H7 (cell line): ENCODE results near the gene UNKL. TPM values are rescaled to one million over a fixed set of nuclear protein-coding genes. Genes with fewer than 3 reads are reported as not detected.

Experiments used
- DNase-seq: peaks from one replicate; pipeline ENCODE4 v3.0.0; 2012
- H3K27me3 ChIP-seq: 2 replicates; pipeline ENCODE4 v1.6.0; 2011; ENCODE audit warnings: mild to moderate bottlenecking, low read length; ENCODE audit not compliant: control insufficient read depth, insufficient read depth
- H3K36me3 ChIP-seq: replicated peaks from 2 replicates; pipeline ENCODE4 v1.5.1; 2011; ENCODE audit warnings: low read length; ENCODE audit not compliant: control insufficient read depth, insufficient read depth
- H3K4me3 ChIP-seq: 2 replicates; pipeline ENCODE4 v1.5.1; 2011; ENCODE audit warnings: low read depth, mild to moderate bottlenecking, control low read depth, low read length, moderate library complexity; ENCODE audit not compliant: insufficient read depth
- total RNA-seq: library from RNA; depleted of rRNA; stranded (reverse); fragments of >200 nt; shearing (Covaris generic); gene quantifications from 2 replicates; pipeline ENCODE4 v1.2.3, GENCODE V29; 2014

Gene UNKL
- total RNA-seq, 1 experiment from 2014 or later = 22.0 TPM

DNA sequence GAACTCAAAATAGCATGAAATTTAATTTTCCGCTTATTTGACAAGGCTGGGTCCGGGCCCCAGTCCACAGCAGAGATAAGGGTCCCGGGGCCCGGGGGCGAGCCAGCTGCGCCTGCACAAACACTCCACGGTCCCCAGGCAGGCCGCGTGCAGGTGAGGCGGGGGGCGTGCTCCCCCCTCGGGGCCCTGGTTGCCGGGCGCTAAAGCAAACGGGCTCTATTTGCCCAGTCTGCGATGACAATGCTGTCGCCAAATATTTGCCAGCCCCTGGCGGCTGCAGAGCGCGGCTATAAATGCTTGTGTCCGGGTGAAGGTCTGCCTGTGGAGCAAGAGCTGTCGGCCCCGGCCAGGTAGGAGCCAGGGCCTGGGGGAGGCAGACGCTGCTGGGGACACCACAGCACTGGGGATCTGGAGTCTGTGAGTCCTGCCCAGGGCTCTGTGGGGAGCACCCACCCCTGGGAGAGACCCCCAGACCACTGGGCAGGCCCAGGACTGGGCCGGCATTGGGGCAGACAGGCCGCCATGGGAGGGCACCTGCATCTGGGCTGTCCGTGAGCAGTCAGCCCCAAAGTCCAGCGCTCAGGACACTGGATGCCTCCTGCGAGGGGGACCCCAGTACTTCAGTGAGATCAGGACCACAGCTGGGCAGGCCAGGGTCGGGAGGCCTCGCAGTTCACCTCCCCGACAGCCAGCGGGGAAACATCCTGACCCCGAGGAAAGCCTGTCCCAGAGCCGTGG, 16.4 kb upstream of the UNKL start, which contains the start of gene PERCC1:
Gene PERCC1 (plus strand): TSS at position 320 of the 738 bp plus-strand sequence. CDS start 1,516 bp downstream, outside the sequence.
- Histone ChIP-seq H3K27me3 (no peaks in the 10 kb centered on the region), H3K36me3 (no peaks in the 10 kb centered on the region), H3K4me3 (no peak within 1 kb of the TSS)
- peak; percentile 74 for DNase-seq

DNA sequence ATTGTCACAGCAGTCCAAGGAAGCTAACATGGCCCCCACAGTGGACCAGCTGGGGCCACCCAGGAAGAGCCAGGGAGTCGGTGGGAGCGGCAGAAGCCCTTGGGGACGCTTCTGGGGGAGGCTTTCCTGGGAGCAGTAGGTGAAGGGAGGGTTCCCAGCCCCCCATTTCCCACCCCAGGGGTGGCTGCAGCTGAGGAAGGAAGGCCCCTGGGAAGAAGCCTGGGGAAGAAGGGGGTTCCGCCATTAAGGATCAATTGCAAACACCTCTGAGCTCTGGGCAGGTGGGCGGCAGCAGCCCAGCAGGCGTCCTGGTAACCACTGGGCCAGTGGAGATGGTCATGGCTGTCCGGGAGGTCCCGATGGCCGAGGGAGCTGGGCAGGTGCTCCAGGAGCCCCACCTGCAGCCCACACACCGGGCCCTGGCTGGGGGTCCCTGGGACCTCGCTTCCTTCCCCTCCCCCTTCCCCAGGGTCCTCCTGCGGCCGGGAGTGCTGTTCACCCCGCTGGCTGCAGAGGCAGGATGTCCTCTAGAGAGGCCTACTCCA, 15.8 kb upstream of the UNKL start:
- Histone ChIP-seq H3K36me3 (no peaks in the 10 kb centered on the region), H3K27me3 (no peaks in the 10 kb centered on the region), H3K4me3 (no peak overlapping the region)
- no peak for DNase-seq

DNA sequence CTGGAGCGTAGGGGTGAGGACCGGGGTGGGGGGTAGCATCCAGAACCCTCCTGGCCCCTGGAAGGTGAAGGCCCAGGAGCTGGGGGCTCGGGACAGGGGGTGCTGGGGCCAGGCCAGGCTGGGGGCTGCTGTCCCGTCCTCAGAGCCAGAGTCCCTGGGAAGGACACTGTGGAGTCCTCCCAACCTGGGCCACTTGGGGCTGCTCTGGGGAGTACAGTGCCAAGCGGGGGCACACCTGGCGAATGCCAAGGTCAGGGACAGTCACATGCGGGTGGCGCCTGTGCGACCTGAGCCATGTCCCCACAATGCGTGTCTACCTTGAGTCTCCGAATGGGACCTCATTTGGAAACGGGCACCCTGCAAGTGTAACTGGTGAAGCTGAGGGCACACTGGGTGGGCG, 15.1 kb upstream of the UNKL start:
- DNase-seq = peak; percentile 48
- Histone ChIP-seq H3K27me3 (no peaks in the 10 kb centered on the region), H3K36me3 (no peaks in the 10 kb centered on the region), H3K4me3 (no peak overlapping the region)

DNA sequence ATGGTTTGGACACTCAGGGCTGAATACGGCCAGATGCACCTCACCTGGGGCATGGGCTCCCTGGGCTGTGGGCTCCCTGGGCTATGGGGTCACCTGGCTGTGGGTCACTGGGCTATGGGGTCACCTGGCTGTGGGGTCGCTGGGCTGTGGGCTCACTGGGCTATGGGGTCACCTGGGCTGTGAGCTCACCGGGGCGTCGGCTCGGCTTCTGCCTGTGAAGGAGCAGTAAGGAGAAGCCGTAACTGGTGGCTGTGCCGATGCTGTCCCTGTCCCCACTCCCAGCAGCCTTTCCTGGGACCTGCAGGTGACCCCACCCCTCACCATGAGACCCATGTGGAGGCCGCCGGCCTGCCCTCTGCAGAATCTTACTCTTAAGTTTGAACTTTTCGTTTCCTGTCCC, 14.5 kb upstream of the UNKL start:
- Histone ChIP-seq H3K36me3 (no peaks in the 10 kb centered on the region), H3K4me3 (no peak overlapping the region), H3K27me3 (no peaks in the 10 kb centered on the region)
- no peak for DNase-seq

DNA sequence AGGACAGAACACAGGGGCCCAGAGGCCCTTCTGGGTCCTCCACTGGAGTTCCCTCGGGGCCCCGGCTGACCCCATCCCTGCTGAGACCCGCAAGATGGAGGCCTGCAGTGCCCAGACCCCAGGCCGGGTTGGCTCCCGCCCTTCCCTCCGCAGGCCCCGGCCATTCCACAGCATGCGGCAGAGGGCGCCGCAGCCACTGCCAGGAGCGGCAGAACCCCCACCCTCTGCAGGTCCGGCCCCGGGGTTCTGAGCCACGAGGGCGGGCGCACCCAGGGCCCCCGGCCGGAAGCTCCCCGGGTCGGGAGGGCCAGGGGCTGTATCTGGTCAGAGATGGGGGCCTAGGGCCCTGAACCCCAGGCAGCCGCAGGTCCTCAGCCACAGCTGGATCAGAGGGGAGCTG, 14.0 kb upstream of the UNKL start:
- H3K36me3 ChIP-seq = no peaks in the 10 kb centered on the region
- H3K27me3 ChIP-seq = no peaks in the 10 kb centered on the region
- peak; percentile 98 for DNase-seq
- no peak overlapping the region for H3K4me3 ChIP-seq

DNA sequence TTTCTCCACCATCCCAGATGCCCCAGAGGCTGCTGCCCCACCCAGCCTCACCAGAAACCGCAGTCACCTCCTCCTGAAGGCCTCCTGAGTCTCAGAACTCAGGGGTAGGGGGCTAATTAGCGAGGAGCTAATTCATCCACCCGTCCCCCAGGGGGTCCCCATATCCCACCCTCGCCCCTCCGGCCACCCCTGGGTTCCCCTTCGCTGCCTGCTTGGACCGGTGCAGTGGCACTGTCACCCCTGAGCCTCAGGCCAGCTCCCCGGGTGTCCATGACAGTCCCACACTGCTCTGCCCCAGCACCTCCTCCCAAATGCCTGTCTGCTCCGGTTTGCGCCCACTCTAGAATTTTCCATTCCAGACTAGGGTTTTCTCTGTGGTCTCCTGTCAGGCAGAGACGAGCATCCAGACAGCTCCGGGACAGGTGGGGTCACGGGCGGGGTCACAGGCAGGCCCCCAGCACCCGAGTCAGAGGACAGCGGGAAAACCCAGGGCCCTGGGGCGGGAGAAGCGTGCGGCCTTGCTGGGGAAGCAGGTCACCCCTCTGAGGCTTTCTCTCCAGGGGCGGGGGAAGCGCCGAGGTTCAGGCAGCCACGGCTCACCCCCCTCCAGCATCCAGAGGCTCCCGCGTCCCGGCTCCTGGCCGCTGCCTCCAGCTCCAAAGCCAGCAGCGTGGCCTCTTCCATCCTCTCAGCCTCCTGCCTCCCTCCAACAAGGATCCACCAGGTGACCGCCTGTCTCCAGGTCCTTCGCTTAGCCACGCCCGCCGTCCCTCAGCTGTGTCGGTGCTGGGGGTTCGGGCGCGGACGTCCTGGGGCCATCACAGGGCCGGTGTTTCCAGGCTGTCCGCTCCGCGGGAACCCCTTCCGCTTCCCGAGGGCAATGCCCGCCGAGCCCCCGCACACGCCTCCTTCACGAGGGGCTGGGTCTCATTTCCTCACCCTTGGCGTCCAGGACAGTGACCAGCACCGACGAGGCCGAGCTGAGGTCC, 13.3 kb upstream of the UNKL start:
- Histone ChIP-seq H3K27me3 (no peaks in the 10 kb centered on the region), H3K4me3 (no peak overlapping the region), H3K36me3 (no peaks in the 10 kb centered on the region)
- peak; percentile 73 for DNase-seq

DNA sequence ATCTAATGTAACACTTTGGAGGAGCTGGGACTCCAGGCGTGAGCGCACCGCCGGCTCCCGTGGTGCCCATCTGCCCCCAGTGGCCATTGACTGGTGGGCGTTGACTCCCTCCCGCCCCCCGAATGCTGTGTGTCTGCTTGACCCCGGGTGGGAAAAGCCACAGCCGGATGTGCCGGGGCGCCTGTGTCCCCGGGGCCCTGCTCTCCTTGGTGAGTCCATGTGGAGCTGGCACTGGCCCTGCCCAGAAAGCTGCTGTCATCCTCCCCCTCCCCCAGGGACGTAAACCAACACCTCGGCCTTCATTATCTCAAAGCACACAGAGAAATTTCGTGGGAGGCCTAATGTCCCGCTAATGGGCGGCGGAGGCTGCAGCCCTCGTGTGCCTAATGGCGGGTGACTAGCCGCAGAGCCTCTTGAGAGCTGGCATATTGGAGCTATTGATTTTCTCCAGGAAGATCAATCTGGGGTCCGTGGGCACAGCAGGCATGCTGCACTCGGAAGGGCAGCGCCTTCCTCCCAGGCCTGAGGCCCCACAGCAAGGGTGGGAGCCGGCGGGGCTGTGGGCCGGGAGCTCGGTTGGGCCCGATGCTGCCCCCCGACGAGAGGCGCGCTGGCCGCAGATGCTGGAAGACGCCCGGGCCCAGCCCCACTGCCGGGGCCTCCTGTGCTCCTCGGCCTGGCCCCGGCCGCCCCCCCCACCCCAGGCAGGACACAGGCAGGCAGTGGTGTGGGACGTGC, 12.4 kb upstream of the UNKL start:
- Histone ChIP-seq H3K36me3 (no peaks in the 10 kb centered on the region), H3K4me3 (no peak overlapping the region), H3K27me3 (no peaks in the 10 kb centered on the region)
- DNase-seq = peak; percentile 87

DNA sequence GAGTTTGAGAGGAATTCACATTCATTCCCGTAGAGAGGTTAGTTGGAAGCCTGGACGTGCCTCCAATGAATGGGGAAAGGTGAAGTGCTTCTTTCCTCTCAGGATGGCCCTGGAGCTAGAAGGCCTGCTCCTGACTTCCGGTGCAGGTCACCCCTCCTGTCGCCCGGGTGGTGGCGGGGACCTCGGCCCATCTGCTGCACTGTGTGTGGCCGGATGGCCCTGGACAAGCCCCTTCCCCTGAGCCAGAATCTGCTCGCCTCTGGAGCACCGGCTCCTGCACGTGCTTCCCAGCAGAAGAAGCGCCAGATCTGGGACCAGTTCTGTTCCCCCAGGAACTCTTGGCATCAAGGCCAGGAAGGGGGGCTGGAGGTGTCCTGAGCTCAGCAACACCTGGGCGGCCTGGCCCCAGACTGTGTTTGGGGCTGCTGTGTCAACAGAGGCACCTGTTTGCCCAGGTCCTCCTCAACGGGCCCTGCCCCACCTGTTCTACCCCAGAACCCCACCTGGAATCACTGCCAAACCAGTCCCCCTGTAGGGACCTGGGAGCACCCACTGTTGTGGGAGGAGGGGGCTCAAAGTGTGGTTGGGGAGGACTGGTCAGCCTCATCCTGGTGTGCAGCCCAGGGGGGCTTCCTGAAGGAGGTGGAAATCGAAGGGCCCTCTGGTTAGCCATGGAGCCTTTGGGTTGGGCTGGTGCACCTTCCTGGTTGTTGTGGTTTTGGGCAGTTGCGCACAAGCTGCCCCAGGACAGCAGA, 11.3 kb upstream of the UNKL start:
- no peaks in the 10 kb centered on the region for H3K27me3 ChIP-seq
- H3K4me3 ChIP-seq = no peak overlapping the region
- peak; percentile 57 for DNase-seq
- H3K36me3 ChIP-seq = no peaks in the 10 kb centered on the region

DNA sequence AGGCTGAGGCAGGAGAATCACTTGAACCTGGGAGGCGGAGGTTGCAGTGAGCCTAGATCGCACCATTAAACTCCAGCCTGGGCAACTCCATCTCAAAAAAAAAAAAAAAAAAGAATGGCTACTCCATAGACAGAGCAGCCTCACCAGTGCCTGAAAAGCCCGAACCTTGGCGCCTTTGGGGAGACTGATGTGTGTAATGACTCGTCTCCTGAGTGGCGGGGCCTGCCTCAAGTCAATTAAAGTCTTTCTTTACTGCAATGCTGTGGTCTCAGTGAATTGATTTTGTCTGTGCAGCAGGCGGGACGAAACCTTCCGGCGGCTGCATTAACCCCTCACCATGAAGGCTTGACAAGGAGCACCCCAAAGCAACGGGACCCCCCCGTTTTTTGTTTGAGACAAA, 9.5 kb upstream of the UNKL start:
- H3K27me3 ChIP-seq = no peaks in the 10 kb centered on the region
- no peak overlapping the region for H3K4me3 ChIP-seq
- H3K36me3 ChIP-seq = no peaks in the 10 kb centered on the region
- DNase-seq = no peak

DNA sequence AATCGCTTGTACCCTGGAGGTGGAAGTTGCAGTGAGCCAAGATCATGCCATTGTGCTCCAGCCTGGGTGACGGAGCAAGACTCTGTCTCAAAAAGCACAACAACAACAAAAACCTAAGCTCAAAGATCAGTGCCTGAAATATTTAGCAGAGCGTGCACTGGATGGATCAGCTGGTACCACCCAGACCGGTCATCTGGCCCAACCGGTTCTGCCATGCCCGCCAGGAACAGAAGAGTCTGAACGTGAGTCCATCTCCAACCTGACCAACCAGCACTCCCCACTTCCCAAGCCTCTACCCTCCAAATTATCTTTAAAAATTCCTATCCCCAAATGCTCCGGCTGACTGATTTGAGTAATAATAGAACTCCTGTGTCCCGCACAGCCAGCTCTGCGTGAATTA, 7.6 kb upstream of the UNKL start:
- H3K4me3 ChIP-seq = no peak overlapping the region
- no peak for DNase-seq
- H3K27me3 ChIP-seq = no peaks in the 10 kb centered on the region

DNA sequence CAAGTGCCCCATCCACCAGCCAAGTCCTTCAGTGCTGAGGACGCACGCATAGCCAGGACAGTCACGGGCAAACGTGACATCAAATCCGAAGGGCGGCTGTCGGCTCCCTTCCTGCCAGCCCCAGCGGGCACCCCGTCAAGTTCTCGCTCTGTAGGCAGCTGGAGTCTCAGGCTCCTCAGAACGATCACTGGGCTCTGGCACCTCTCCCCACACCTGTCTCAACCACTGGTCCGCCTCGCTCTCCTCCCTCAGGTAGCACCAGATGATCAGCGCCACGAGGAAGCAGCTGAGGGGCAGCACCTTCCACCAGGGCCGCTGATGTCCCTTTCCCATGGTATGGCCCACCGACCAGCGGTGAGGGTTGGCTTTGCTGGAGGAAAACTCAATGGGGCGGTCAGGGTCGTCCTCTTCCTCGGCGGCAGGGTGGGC, 5.6 kb upstream of the UNKL start:
- H3K27me3 ChIP-seq = no peaks in the 10 kb centered on the region
- no peak for DNase-seq
- H3K4me3 ChIP-seq = peak overlapping the region; percentile 92
- no peaks in the 10 kb centered on the region for H3K36me3 ChIP-seq

More for the DNA sequence above, 7.6 kb upstream of the UNKL start:
- no peaks in the 10 kb centered on the region for H3K36me3 ChIP-seq

DNA sequence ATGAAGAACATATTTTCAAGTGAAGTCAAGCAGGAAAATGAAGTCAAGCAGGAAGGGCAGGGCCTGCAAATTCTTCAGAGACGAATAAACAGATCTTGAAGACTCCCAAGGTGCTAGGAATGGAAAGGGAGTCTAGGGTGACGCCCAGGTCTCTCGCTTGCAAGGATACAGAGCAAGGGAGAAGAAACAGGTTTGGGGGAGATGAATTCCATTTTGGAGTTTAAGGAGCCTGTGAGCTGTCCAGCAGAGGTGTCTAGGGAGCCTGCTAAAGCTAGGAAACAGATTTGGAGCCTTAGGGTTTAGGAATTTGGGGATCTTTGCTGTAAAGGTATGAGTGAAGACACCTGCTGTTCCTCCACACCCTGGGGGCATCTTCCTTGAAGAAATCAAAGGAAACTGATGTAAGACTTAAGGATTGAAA, 2.0 kb upstream of the UNKL start:
- peaks cover 4% of the 10 kb centered on the region; the same call in 1 of the 2 replicates for H3K27me3 ChIP-seq
- peak; percentile 16 for DNase-seq
- H3K4me3 ChIP-seq = no peak overlapping the region
- no peaks in the 10 kb centered on the region; the same call in 1 of the 2 replicates for H3K36me3 ChIP-seq

DNA sequence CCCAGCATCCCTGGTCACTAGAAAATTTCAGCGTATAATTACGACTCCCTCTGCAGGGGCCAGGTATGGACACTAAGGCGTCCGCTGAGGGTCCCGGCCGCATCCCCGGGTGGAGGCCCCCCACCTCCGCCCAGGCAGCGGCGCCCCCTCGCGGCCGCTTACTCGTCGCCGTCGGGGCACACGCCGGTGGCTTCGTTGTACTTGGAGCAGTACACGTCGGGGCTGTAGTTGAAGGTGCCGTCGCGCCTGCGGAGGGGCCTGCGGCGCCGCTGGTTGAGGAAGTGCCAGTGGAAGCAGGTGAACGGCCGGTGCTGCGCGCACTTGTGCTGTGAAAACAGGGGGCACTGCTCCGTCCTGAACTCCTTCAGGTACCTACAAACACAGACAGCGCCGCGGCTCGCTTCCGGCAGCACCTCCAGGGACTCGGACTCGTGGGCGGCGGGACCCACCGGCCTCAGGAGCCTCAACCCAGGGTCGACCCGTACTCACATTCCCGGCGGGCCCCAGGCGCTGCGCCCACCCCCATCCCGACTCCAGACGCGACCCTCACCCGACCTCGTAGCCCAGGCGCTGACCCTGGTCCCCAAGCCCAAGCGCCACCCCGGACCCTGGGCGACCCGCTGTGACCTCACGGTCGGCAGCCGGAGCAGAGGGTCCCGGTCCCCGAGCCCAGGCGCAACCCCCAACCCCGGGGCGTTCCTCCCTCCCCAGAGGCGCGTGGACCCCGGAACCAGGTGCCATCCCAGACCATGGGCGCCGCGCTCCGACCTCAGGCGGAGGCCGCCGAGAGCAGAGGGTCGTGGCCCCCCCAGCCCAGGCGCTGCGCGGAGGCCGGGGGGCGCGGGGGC, 596 bp downstream of the UNKL start:
- DNase-seq = peak; percentile 96
- Histone ChIP-seq H3K4me3 (peak overlapping the region; percentile 76), H3K36me3 (no peaks in the 10 kb centered on the region; the same call in 1 of the 2 replicates), H3K27me3 (peaks cover 4% of the 10 kb centered on the region; the same call in 1 of the 2 replicates)
